ENCODE results near the gene BAG3. TPM values are rescaled to one million over a fixed set of nuclear protein-coding genes. Genes with fewer than 3 reads are reported as not detected.

The BAG3 gene
- polyA plus RNA-seq, result 12.3 TPM
- long read RNA-seq, donor 1, partial matches to known transcripts, result 0 of 4 reads
- long read RNA-seq, donor 1, other reads (novel, unspliced or antisense), result 0 of 4 reads
- long read RNA-seq, donor 2, partial matches to known transcripts, result 6 of 7 reads
- long read RNA-seq, donor 2, other reads (novel, unspliced or antisense), result 0 of 7 reads
- long read RNA-seq, donor 3, result 0 reads
- long read RNA-seq, donor 4, result 0 reads
- long read RNA-seq, donor 5, partial matches to known transcripts, result 0 of 2 reads
- long read RNA-seq, donor 5, other reads (novel, unspliced or antisense), result 0 of 2 reads
- long read RNA-seq, donor 6, partial matches to known transcripts, result 6 of 10 reads
- long read RNA-seq, donor 6, other reads (novel, unspliced or antisense), result 0 of 10 reads
- long read RNA-seq, donor 7, partial matches to known transcripts, result 0 of 2 reads
- long read RNA-seq, donor 7, other reads (novel, unspliced or antisense), result 0 of 2 reads
- long read RNA-seq, donor 8, transcript BAG3-201 (4 exons, 2,571 nt), result major isoform, 7 of 7 reads
- long read RNA-seq, donor 8, partial matches to known transcripts, result 0 of 7 reads
- long read RNA-seq, donor 8, other reads (novel, unspliced or antisense), result 0 of 7 reads
- long read RNA-seq, donor 9, partial matches to known transcripts, result 0 of 2 reads
- long read RNA-seq, donor 9, other reads (novel, unspliced or antisense), result 0 of 2 reads
- long read RNA-seq, donor 10, partial matches to known transcripts, result 9 of 13 reads
- long read RNA-seq, donor 10, other reads (novel, unspliced or antisense), result 0 of 13 reads
- long read RNA-seq, donor 11, result 0 reads

- peak; percentile 66 to 82 for DNase-seq
- peak within 1 kb of the TSS; percentile 86 for H3K27ac ChIP-seq (ENCODE audit: low read length)
- H3K4me1 ChIP-seq (ENCODE audit: control insufficient read depth, insufficient read depth, low read length), result no peaks in the 10 kb centered on the region
- peak within 1 kb of the TSS; percentile 95 for H3K4me3 ChIP-seq (ENCODE audit: low read length)
- no peaks in the 10 kb centered on the region for H3K9me3 ChIP-seq (ENCODE audit: control insufficient read depth, low read depth, low read length)
- no peaks in the 10 kb centered on the region for H3K27me3 ChIP-seq (ENCODE audit: control insufficient read depth, insufficient read depth, low read length)
- H3K36me3 ChIP-seq (ENCODE audit: control insufficient read depth, insufficient read depth, low read length), result no peaks in the 10 kb centered on the region
- WGBS (ENCODE audit: insufficient coverage, low lambda C conversion rate), result 40% methylated on average over 1 of the region's 60 CpGs
Observed at GRCh38 chr10:119650692-119651513, at the start of gene BAG3. Gene BAG3, plus strand, starts transcription at chr10:119651380. Its CDS starts 296 bp downstream, at chr10:119651676.

DNA sequence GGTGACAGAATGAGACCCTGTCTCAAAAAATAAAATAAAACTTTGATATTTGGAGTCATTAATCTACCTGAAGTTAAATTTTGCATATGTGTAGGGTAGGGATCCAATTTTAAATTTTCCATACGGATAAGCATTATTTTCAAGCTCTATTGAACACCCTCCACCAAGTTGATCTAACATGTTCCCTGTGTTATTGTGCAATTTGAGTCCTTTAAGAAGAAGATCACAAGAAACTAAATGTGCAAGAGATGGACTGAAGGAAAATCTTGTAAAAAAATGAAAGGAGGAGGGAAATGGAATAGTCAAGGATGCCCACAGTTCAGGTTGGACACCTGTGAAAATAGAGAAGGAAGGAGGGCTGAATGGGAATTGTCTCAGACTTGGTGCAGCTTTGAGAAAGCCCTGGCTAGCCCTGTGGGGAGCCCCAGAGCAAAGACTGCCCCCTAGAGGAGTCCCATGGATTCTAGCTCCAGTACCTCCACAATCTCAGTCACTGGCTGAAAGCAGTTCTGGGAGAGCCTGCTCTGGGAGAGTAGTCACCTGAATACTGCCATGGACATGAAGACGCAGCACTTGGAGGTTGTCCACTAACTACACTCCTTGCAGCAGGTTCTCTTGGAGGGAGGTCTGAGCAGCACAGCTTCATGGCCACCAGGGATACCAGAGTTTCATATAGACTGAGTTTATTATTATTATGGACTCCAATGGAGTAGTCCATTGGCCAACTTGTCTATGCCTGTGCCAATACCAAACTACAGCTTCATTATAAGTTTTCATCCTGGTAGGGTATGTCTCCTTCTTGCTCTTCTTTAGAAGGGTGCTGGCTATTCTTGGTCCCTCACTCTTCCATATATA, 48.7 kb upstream of the BAG3 start:
- H3K4me3 ChIP-seq (ENCODE audit: low read length), result no peak overlapping the region
- H3K4me1 ChIP-seq (ENCODE audit: control insufficient read depth, insufficient read depth, low read length), result no peaks in the 10 kb centered on the region
- DNase-seq, result no peak
- no peaks in the 10 kb centered on the region for H3K9me3 ChIP-seq (ENCODE audit: control insufficient read depth, low read depth, low read length)
- H3K36me3 ChIP-seq (ENCODE audit: control insufficient read depth, insufficient read depth, low read length), result no peaks in the 10 kb centered on the region
- H3K27ac ChIP-seq (ENCODE audit: low read length), result no peak overlapping the region
- H3K27me3 ChIP-seq (ENCODE audit: control insufficient read depth, insufficient read depth, low read length), result no peaks in the 10 kb centered on the region
- WGBS (ENCODE audit: insufficient coverage, low lambda C conversion rate), result no CpG with 5 or more reads among the region's 2 CpGs

DNA sequence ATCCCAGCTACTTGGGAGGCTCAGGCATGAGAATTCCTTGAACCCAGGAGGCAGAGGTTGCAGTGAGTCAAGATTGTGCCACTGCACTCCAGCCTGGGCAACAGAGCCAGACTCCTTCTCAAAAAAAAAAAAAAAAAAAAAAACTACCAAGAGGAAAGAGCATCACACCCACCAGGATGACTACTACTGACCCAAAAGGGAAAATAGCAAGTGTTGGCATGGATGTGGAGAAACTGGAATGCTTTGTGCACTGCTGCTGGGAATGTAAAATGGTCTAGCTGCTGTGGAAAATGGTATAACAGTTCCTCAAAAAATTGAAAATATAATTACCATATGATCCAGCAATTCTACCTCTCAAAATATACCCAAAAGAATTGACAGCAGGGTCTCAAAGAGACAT, 46.7 kb upstream of the BAG3 start:
- DNase-seq, result no peak
- no peaks in the 10 kb centered on the region for H3K9me3 ChIP-seq (ENCODE audit: control insufficient read depth, low read depth, low read length)
- H3K4me3 ChIP-seq (ENCODE audit: low read length), result no peak overlapping the region
- H3K27ac ChIP-seq (ENCODE audit: low read length), result no peak overlapping the region
- H3K27me3 ChIP-seq (ENCODE audit: control insufficient read depth, insufficient read depth, low read length), result peaks cover 2% of the 10 kb centered on the region
- H3K4me1 ChIP-seq (ENCODE audit: control insufficient read depth, insufficient read depth, low read length), result no peaks in the 10 kb centered on the region
- H3K36me3 ChIP-seq (ENCODE audit: control insufficient read depth, insufficient read depth, low read length), result no peaks in the 10 kb centered on the region

DNA sequence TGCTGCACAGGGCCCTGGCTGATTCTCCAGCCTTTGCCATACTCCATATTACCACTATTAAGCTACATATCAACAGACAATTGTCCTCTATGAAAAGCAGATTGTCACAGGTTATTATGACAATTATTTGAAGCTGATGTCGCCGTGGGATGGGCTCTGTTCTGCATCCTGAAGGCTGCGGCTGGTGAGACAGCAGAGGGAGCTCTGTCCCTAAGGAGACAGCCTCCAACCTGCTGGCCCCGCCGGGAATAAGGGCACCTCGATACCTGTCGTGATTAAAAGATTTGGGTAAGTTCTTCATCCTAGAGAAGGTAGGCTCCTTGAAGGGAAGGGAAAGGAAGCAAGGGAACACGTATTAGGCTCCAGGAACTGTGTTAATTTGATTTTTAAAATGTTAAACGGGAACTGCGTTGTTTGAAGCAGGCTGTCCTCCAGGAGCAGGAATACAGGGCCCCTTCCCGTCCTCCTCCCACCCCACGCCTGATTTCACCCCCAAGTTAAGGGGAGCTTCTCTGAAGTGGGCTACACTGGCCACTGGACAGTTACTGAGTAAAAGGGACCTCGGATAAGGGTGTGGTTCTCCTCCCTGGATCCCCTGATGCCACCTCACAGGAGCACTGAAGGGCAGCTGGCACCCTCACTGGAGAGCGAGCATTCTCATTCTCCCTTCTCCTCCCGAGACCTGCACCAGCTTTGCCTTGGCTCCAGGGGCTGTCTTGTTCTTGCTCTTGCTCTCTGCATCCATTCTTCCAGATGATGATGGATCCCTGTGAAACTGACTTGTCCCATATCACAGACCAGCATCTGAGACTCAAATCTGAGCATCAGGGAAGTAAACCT, 42.6 kb upstream of the BAG3 start:
- DNase-seq, result peak in 1 of 2 donors; percentile 45
- Histone ChIP-seq H3K27ac (ENCODE audit: low read length) (no peak overlapping the region), H3K4me3 (ENCODE audit: low read length) (no peak overlapping the region), H3K4me1 (ENCODE audit: control insufficient read depth, insufficient read depth, low read length) (no peaks in the 10 kb centered on the region), H3K27me3 (ENCODE audit: control insufficient read depth, insufficient read depth, low read length) (peaks cover 2% of the 10 kb centered on the region), H3K36me3 (ENCODE audit: control insufficient read depth, insufficient read depth, low read length) (no peaks in the 10 kb centered on the region), H3K9me3 (ENCODE audit: control insufficient read depth, low read depth, low read length) (no peaks in the 10 kb centered on the region)
- no CpG with 5 or more reads among the region's 15 CpGs for WGBS (ENCODE audit: insufficient coverage, low lambda C conversion rate)

DNA sequence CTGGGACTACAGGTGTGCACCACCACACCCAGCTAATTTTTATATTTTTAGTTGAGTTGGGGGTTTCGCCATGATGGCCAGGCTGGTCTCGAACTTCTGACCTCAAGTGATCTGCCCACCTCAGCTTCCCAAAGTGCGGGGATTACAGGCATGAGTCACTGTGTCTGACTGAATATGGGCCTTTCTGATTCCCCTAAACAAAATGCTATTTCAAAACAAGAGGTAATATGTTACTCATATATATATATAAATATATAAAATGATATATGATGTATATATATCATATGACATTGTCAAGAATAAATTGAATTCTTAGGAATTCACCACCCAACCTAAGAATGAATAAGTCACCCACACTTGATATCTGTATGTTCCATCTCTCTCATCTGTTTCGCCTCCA, 41.7 kb upstream of the BAG3 start:
- DNase-seq, result no peak
- H3K4me1 ChIP-seq (ENCODE audit: control insufficient read depth, insufficient read depth, low read length), result no peaks in the 10 kb centered on the region
- no peaks in the 10 kb centered on the region for H3K9me3 ChIP-seq (ENCODE audit: control insufficient read depth, low read depth, low read length)
- H3K27ac ChIP-seq (ENCODE audit: low read length), result no peak overlapping the region
- H3K4me3 ChIP-seq (ENCODE audit: low read length), result no peak overlapping the region
- no peaks in the 10 kb centered on the region for H3K36me3 ChIP-seq (ENCODE audit: control insufficient read depth, insufficient read depth, low read length)
- peaks cover 2% of the 10 kb centered on the region for H3K27me3 ChIP-seq (ENCODE audit: control insufficient read depth, insufficient read depth, low read length)
- WGBS (ENCODE audit: insufficient coverage, low lambda C conversion rate), result 100% methylated on average over 1 of the region's 4 CpGs

DNA sequence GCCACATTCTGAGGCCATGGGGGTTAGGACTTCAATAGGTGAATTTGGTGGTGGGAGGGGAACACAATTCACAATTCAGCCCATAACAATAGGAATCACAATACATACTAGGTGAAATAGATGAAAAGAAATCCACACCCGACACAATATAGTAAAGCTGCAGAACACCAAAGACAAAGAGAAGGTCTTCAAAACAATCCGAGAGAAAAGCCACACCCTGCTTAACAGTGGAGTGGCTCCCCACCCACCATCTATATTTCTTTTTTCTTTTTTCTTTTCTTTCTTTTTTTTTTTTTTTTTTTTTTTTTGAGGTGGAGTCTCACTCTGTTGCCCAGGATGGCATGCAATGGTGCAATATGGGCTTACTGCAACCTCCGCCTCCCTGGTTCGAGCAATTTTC, 39.7 kb upstream of the BAG3 start:
- no CpG with 5 or more reads among the region's 4 CpGs for WGBS (ENCODE audit: insufficient coverage, low lambda C conversion rate)
- peaks cover 2% of the 10 kb centered on the region for H3K27me3 ChIP-seq (ENCODE audit: control insufficient read depth, insufficient read depth, low read length)
- H3K27ac ChIP-seq (ENCODE audit: low read length), result no peak overlapping the region
- DNase-seq, result no peak
- H3K36me3 ChIP-seq (ENCODE audit: control insufficient read depth, insufficient read depth, low read length), result no peaks in the 10 kb centered on the region
- H3K9me3 ChIP-seq (ENCODE audit: control insufficient read depth, low read depth, low read length), result no peaks in the 10 kb centered on the region
- no peak overlapping the region for H3K4me3 ChIP-seq (ENCODE audit: low read length)
- H3K4me1 ChIP-seq (ENCODE audit: control insufficient read depth, insufficient read depth, low read length), result no peaks in the 10 kb centered on the region

DNA sequence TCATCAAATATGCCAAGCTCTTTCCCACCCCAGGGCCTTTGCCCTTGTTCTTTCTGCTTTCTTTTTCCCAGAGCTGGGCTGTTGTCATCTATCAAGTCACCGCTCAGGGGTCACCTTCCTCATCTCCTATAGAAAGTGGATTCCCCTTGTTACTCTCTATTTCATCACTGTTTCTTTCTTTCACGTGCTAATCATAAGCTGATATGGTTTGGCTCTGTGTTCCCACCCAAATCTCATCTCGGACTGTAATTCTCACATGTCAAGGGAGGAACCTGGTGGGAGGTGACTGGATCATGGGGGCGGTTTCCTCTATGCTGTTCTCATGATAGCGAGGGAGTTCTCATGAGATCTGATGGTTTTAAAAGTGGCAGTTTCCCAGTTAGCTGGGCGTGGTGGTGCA, 37.4 kb upstream of the BAG3 start:
- Histone ChIP-seq H3K27me3 (ENCODE audit: control insufficient read depth, insufficient read depth, low read length) (no peaks in the 10 kb centered on the region), H3K4me1 (ENCODE audit: control insufficient read depth, insufficient read depth, low read length) (no peaks in the 10 kb centered on the region), H3K9me3 (ENCODE audit: control insufficient read depth, low read depth, low read length) (no peaks in the 10 kb centered on the region), H3K36me3 (ENCODE audit: control insufficient read depth, insufficient read depth, low read length) (no peaks in the 10 kb centered on the region), H3K4me3 (ENCODE audit: low read length) (no peak overlapping the region), H3K27ac (ENCODE audit: low read length) (no peak overlapping the region)
- 100% methylated on average over 1 of the region's 6 CpGs for WGBS (ENCODE audit: insufficient coverage, low lambda C conversion rate)
- DNase-seq, result no peak

DNA sequence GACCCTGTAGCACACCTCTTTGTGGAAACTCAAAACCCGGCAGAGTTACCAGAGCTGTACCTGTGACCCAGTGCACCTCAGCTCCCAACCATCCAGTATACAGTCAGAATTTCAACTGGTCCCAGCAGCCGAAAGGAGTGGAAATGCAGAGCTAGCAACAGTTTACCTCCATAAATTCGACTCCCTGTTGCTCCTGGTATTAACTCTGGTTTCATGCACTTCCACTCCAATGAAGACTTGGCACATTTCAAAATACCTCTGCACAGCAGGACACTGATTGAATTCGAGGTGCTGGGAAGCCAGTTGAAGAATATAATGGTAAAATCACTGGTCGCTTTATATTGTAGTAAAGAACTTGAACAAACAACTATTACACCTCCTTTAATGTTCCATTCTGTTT, 36.5 kb upstream of the BAG3 start:
- no peak for DNase-seq
- Histone ChIP-seq H3K4me1 (ENCODE audit: control insufficient read depth, insufficient read depth, low read length) (no peaks in the 10 kb centered on the region), H3K4me3 (ENCODE audit: low read length) (no peak overlapping the region), H3K9me3 (ENCODE audit: control insufficient read depth, low read depth, low read length) (no peaks in the 10 kb centered on the region), H3K27ac (ENCODE audit: low read length) (no peak overlapping the region), H3K27me3 (ENCODE audit: control insufficient read depth, insufficient read depth, low read length) (no peaks in the 10 kb centered on the region), H3K36me3 (ENCODE audit: control insufficient read depth, insufficient read depth, low read length) (no peaks in the 10 kb centered on the region)
- 67% methylated on average over 1 of the region's 5 CpGs for WGBS (ENCODE audit: insufficient coverage, low lambda C conversion rate)

GRCh38 chr10:119616882-119617570, 34.2 kb upstream of the BAG3 start:
- H3K4me1 ChIP-seq (ENCODE audit: control insufficient read depth, insufficient read depth, low read length), result no peaks in the 10 kb centered on the region
- no peak overlapping the region for H3K27ac ChIP-seq (ENCODE audit: low read length)
- H3K4me3 ChIP-seq (ENCODE audit: low read length), result no peak overlapping the region
- 86% methylated on average over 1 of the region's 13 CpGs for WGBS (ENCODE audit: insufficient coverage, low lambda C conversion rate)
- no peaks in the 10 kb centered on the region for H3K36me3 ChIP-seq (ENCODE audit: control insufficient read depth, insufficient read depth, low read length)
- DNase-seq, result no peak
- no peaks in the 10 kb centered on the region for H3K9me3 ChIP-seq (ENCODE audit: control insufficient read depth, low read depth, low read length)
- H3K27me3 ChIP-seq (ENCODE audit: control insufficient read depth, insufficient read depth, low read length), result no peaks in the 10 kb centered on the region

All from large intestine (tissue), 12 donors.